GM12801 (cell line): ENCODE results near the gene ST7L.

Source experiments
- CTCF ChIP-seq: IDR thresholded peaks from one replicate; pipeline ENCODE4 v1.5.1; 2011; ENCODE audit warnings: control low read depth; ENCODE audit not compliant: insufficient read length; ENCODE audit errors: extremely low read depth

ST7L gene

GRCh38 chr1:112637254-112638109 is 18.5 kb upstream of the ST7L start:
- TF ChIP-seq CTCF = no peak

GRCh38 chr1:112636597-112637253 is 17.8 kb upstream of the ST7L start:
- TF ChIP-seq CTCF = no peak

GRCh38 chr1:112636056-112636455 is 17.1 kb upstream of the ST7L start:
- no peak for TF ChIP-seq CTCF

GRCh38 chr1:112634367-112634766 is 15.4 kb upstream of the ST7L start:
- no peak for TF ChIP-seq CTCF

GRCh38 chr1:112633628-112634027 is 14.7 kb upstream of the ST7L start:
- no peak for TF ChIP-seq CTCF

GRCh38 chr1:112629256-112629655 is 10.3 kb upstream of the ST7L start:
- TF ChIP-seq CTCF = no peak

- no peak for TF ChIP-seq CTCF
Observed at GRCh38 chr1:112628516-112628915, 9.6 kb upstream of the ST7L start.
